ENCODE measurements around the gene DIS3L. TPM values are rescaled to one million over a fixed set of nuclear protein-coding genes. Genes with fewer than 3 reads are reported as not detected.

DIS3L gene
- total and polyA plus RNA-seq, 2 of the 4 experiments (the other 2 are of a cell fraction) = 5.1 to 14.5 TPM

GRCh38 chr15:66287461-66288057 is 5.8 kb upstream of the DIS3L start:
- Histone ChIP-seq H2BK15ac (ENCODE audit: low read depth, low read length) (no peak overlapping the region), H4K5ac (ENCODE audit: low read depth, low read length) (no peak overlapping the region), H3K14ac (replicated peaks; ENCODE audit: low read depth, low read length) (no peak overlapping the region), H3K56ac (ENCODE audit: extremely low read depth, insufficient read depth, low read length) (no peak overlapping the region), H2AFZ (replicated peaks; ENCODE audit: low read length, poor library complexity) (no peak overlapping the region), H3K18ac (ENCODE audit: low read depth, low read length) (no peak overlapping the region), H4K8ac (ENCODE audit: low read depth in 2 of 2, low read length in 2 of 2) (no peak overlapping the region), H3K27me3 (ENCODE audit: control insufficient read depth, insufficient read depth, low read length) (peaks cover 5% of the 10 kb centered on the region), H3K27ac (ENCODE audit: insufficient read depth, low read length) (no peak overlapping the region), H2BK5ac (ENCODE audit: low read depth, low read length, poor library complexity, severe bottlenecking) (no peak overlapping the region), H3K4ac (ENCODE audit: low read depth, low read length) (no peak overlapping the region), H4K20me1 (ENCODE audit: insufficient read depth, low read length) (no peaks in the 10 kb centered on the region), H3K36me3 (ENCODE audit: control insufficient read depth, insufficient read depth, low read length) (no peaks in the 10 kb centered on the region), H3K4me3 (ENCODE audit: insufficient read depth, low read depth, low read length) (no peak overlapping the region), H3K9ac (ENCODE audit: low read depth, low read length) (no peak overlapping the region), H3K4me2 (ENCODE audit: low read depth, low read length) (no peak overlapping the region), H2BK120ac (ENCODE audit: low read depth, low read length) (no peak overlapping the region), H3K9me3 (ENCODE audit: control insufficient read depth, insufficient read depth, low read length) (no peaks in the 10 kb centered on the region), H3K9me1 (ENCODE audit: insufficient read depth, low read length) (no peaks in the 10 kb centered on the region), H2BK20ac (ENCODE audit: low read depth, low read length) (no peak overlapping the region), H2AK9ac (replicated peaks; ENCODE audit: low read depth, low read length, poor library complexity) (no peak overlapping the region), H3K23ac (ENCODE audit: low read depth, low read length) (no peak overlapping the region), H4K91ac (ENCODE audit: insufficient read depth, low read depth, low read length) (no peak overlapping the region), H3K4me1 (ENCODE audit: control insufficient read depth, insufficient read depth, low read length) (peaks cover 5% of the 10 kb centered on the region; the same call in 1 of the 2 replicates), H2AK5ac (ENCODE audit: low read depth, low read length) (no peak overlapping the region), H3K79me1 (ENCODE audit: low read depth in 1 of 2, low read length in 2 of 2) (0 out of 4 replicates have a peak, but pooled peaks cover 0 to 2% of the 10 kb centered on the region in 2 experiments)
- POLR2A ChIA-PET (ENCODE audit: unreplicated experiment) = no interaction called here
- BruUV-seq (replicated peaks) = no TSS peak
- dilution Hi-C loops (cut with HindIII; ENCODE audit: low sequenced_read_pairs, unreplicated experiment) (no loop called here), in situ Hi-C loops (cut with MboI; ENCODE audit: low sequenced_read_pairs) (loop anchor here (5.0 to 25.0 kb wide), 2 partner anchors 305 to 675 kb away; partner anchors contain the start of genes INTS14 and SLC24A1), intact Hi-C loops (cut with micrococcal nuclease) (loop anchor here (1.0 to 10.0 kb wide), 3 partner anchors 306 to 653 kb away; no protein-coding TSS in a partner anchor)
- WGBS, 2 experiments (ENCODE audit: extremely low coverage in 2 of 2, insufficient read length in 1 of 2) = no CpG with 5 or more reads among the region's 6 CpGs
- TF ChIP-seq CTCF (conservative IDR thresholded peaks at IDR 0.05; ENCODE audit: low read depth, low read length) (peak; percentile 60), SMC3 (IDR thresholded peaks at IDR 0.05; ENCODE audit: low read depth, low read length) (peak; percentile 44), RAD21 (IDR thresholded peaks at IDR 0.05; ENCODE audit: low read length) (peak; percentile 43), CHD1 (IDR thresholded peaks at IDR 0.05; ENCODE audit: low read depth, low read length) (no peak)
- no peak for ATAC-seq (ENCODE audit: low read depth)
- CTCF ChIA-PET = no interaction called here
- peak; percentile 14 for DNase-seq

Data from IMR-90 (cell line).